ENCODE results near the gene ELMOD1.

GRCh38 chr11:107581147-107581546 lies 9.8 kb upstream of the ELMOD1 start:
- TF ChIP-seq CTCF (IDR thresholded peaks at IDR 0.05) = no peak
- no peak for TF ChIP-seq EP300 (IDR thresholded peaks at IDR 0.05)
- no peak for TF ChIP-seq POLR2A (IDR thresholded peaks at IDR 0.05)
- no peak for TF ChIP-seq POLR2AphosphoS5 (IDR thresholded peaks at IDR 0.05)
